ENCODE results near the gene CPLANE1. TPM values are rescaled to one million over a fixed set of nuclear protein-coding genes. Genes with fewer than 3 reads are reported as not detected.

The CPLANE1 gene
- total RNA-seq, 1 experiment from 2014 or later, result 21.9 TPM

- no TSS peak for BruUV-seq (replicated peaks)
These were observed 42.4 kb downstream of the CPLANE1 start for GRCh38 chr5:37206736-37207135.

GRCh38 chr5:37198842-37199241, 50.3 kb downstream of the CPLANE1 start:
- ChIA-PET POLR2A (ENCODE audit: low non-redundant PET) (interaction anchor here (0.6 kb wide), 1 partner anchor 11 kb away, joined by 3 read pairs; no protein-coding TSS in a partner anchor), CTCF (no interaction called here)
- no peaks in the 10 kb centered on the region for H3K4me1 ChIP-seq (ENCODE audit: insufficient read depth, low read length, poor library complexity, severe bottlenecking)
- H3K27me3 ChIP-seq (replicated peaks; ENCODE audit: insufficient read depth, low read depth, low read length, poor library complexity), result no peaks in the 10 kb centered on the region
- no peak overlapping the region for H3K4me3 ChIP-seq (ENCODE audit: low read depth, low read length, poor library complexity, severe bottlenecking)
- no peak overlapping the region for H3K27ac ChIP-seq (ENCODE audit: low read depth, low read length, poor library complexity, severe bottlenecking)
- H3K9me3 ChIP-seq (ENCODE audit: low read depth, low read length, poor library complexity, severe bottlenecking), result no peaks in the 10 kb centered on the region
- H3K36me3 ChIP-seq (ENCODE audit: insufficient read depth, low read length, poor library complexity, severe bottlenecking), result no peaks in the 10 kb centered on the region
- TF ChIP-seq EZH2 (IDR thresholded peaks at IDR 0.05; ENCODE audit: borderline replicate concordance, low read depth, low read length, poor library complexity, severe bottlenecking), result no peak
- TF ChIP-seq CTCF (conservative IDR thresholded peaks at IDR 0.05; ENCODE audit: low read depth, low read length), result no peak
- BruUV-seq (replicated peaks), result no TSS peak
- no peak for DNase-seq (ENCODE audit: low spot score)
- intact Hi-C loops (cut with micrococcal nuclease; ENCODE audit: unreplicated experiment), result no loop called here

More at GRCh38 chr5:37206736-37207135, 42.4 kb downstream of the CPLANE1 start:
- POLR2A ChIA-PET (ENCODE audit: low non-redundant PET), result no interaction called here
- H3K4me1 ChIP-seq (ENCODE audit: insufficient read depth, low read length, poor library complexity, severe bottlenecking), result no peaks in the 10 kb centered on the region
- no peak for DNase-seq (ENCODE audit: low spot score)
- no peak overlapping the region for H3K27ac ChIP-seq (ENCODE audit: low read depth, low read length, poor library complexity, severe bottlenecking)
- H3K36me3 ChIP-seq (ENCODE audit: insufficient read depth, low read length, poor library complexity, severe bottlenecking), result peaks cover 5% of the 10 kb centered on the region
- no peaks in the 10 kb centered on the region for H3K9me3 ChIP-seq (ENCODE audit: low read depth, low read length, poor library complexity, severe bottlenecking)
- CTCF ChIA-PET, result no interaction called here
- no peak overlapping the region for H3K4me3 ChIP-seq (ENCODE audit: low read depth, low read length, poor library complexity, severe bottlenecking)
- H3K27me3 ChIP-seq (replicated peaks; ENCODE audit: insufficient read depth, low read depth, low read length, poor library complexity), result no peaks in the 10 kb centered on the region
- TF ChIP-seq CTCF (conservative IDR thresholded peaks at IDR 0.05; ENCODE audit: low read depth, low read length) (no peak), EZH2 (IDR thresholded peaks at IDR 0.05; ENCODE audit: borderline replicate concordance, low read depth, low read length, poor library complexity, severe bottlenecking) (no peak)
- intact Hi-C loops (cut with micrococcal nuclease; ENCODE audit: unreplicated experiment), result no loop called here

- no peak overlapping the region for H3K4me3 ChIP-seq (ENCODE audit: low read depth, low read length, poor library complexity, severe bottlenecking)
- no peaks in the 10 kb centered on the region for H3K9me3 ChIP-seq (ENCODE audit: low read depth, low read length, poor library complexity, severe bottlenecking)
- TF ChIP-seq EZH2 (IDR thresholded peaks at IDR 0.05; ENCODE audit: borderline replicate concordance, low read depth, low read length, poor library complexity, severe bottlenecking) (no peak), CTCF (conservative IDR thresholded peaks at IDR 0.05; ENCODE audit: low read depth, low read length) (no peak)
- BruUV-seq (replicated peaks), result no TSS peak
- POLR2A ChIA-PET (ENCODE audit: low non-redundant PET), result interaction anchor here (0.6 kb wide), 2 partner anchors 10 to 1988 kb away, joined by 3 read pairs; no protein-coding TSS in a partner anchor
- H3K4me1 ChIP-seq (ENCODE audit: insufficient read depth, low read length, poor library complexity, severe bottlenecking), result no peaks in the 10 kb centered on the region
- H3K27ac ChIP-seq (ENCODE audit: low read depth, low read length, poor library complexity, severe bottlenecking), result no peak overlapping the region
- CTCF ChIA-PET, result no interaction called here
- no peaks in the 10 kb centered on the region for H3K27me3 ChIP-seq (replicated peaks; ENCODE audit: insufficient read depth, low read depth, low read length, poor library complexity)
- intact Hi-C loops (cut with micrococcal nuclease; ENCODE audit: unreplicated experiment), result no loop called here
- H3K36me3 ChIP-seq (ENCODE audit: insufficient read depth, low read length, poor library complexity, severe bottlenecking), result no peaks in the 10 kb centered on the region
- no peak for DNase-seq (ENCODE audit: low spot score)
These were observed 51.1 kb downstream of the CPLANE1 start for GRCh38 chr5:37198061-37198460.
